GM21529 (cell line): ENCODE measurements around the gene MON2.

Experiments
- ATAC-seq: cut with Tn5 transposase; IDR thresholded peaks from one replicate; pipeline ENCODE4 v1.9.1; 2021; ENCODE audit not compliant: unreplicated experiment

Gene MON2

GRCh38 chr12:62604373-62604772 lies 137.7 kb downstream of the MON2 start:
- ATAC-seq, result no peak

GRCh38 chr12:62604871-62605270 lies 138.2 kb downstream of the MON2 start:
- ATAC-seq, result no peak

- no peak for ATAC-seq
Observed at GRCh38 chr12:62605981-62606380, 139.4 kb downstream of the MON2 start.

- ATAC-seq, result no peak
Observed at GRCh38 chr12:62606654-62607053, 140.0 kb downstream of the MON2 start.

GRCh38 chr12:62613081-62613480 lies 146.5 kb downstream of the MON2 start:
- ATAC-seq, result no peak

GRCh38 chr12:62618319-62618718 lies 151.7 kb downstream of the MON2 start:
- ATAC-seq, result no peak

GRCh38 chr12:62618930-62619329 lies 152.3 kb downstream of the MON2 start:
- ATAC-seq, result no peak

GRCh38 chr12:62621101-62621638 lies 154.5 kb downstream of the MON2 start:
- no peak for ATAC-seq

- no peak for ATAC-seq
Observed at GRCh38 chr12:62622177-62622576, 155.6 kb downstream of the MON2 start.

GRCh38 chr12:62625228-62625627 lies 158.6 kb downstream of the MON2 start:
- ATAC-seq, result no peak

- ATAC-seq, result no peak
Observed at GRCh38 chr12:62627181-62627580, 160.6 kb downstream of the MON2 start.

- ATAC-seq, result no peak
Observed at GRCh38 chr12:62629413-62629812, 162.8 kb downstream of the MON2 start.

- ATAC-seq, result no peak
Observed at GRCh38 chr12:62629971-62630739, 163.5 kb downstream of the MON2 start.

- peak; percentile 78 for ATAC-seq
Observed at GRCh38 chr12:62631471-62632410, 165.1 kb downstream of the MON2 start.

GRCh38 chr12:62632411-62632918 lies 165.8 kb downstream of the MON2 start:
- ATAC-seq, result peak; percentile 37

- ATAC-seq, result no peak
Observed at GRCh38 chr12:62635649-62636048, 169.0 kb downstream of the MON2 start.

- no peak for ATAC-seq
Observed at GRCh38 chr12:62637679-62638078, 171.1 kb downstream of the MON2 start.

GRCh38 chr12:62640910-62641448 lies 174.4 kb downstream of the MON2 start:
- ATAC-seq, result peak; percentile 95

- ATAC-seq, result no peak
Observed at GRCh38 chr12:62642486-62642885, 175.9 kb downstream of the MON2 start.

GRCh38 chr12:62643486-62643885 lies 176.9 kb downstream of the MON2 start:
- ATAC-seq, result no peak

GRCh38 chr12:62646566-62646965 lies 179.9 kb downstream of the MON2 start:
- ATAC-seq, result no peak
